Psoas muscle (tissue), 8 donors: ENCODE data around the gene HAGHL. TPM values are rescaled to one million over a fixed set of nuclear protein-coding genes. Genes with fewer than 3 reads are reported as not detected.

Experiments
- ATAC-seq, 4 donors: fragments of 200-7000 bp; cut with Tn5 transposase; one replicate each; pipeline ENCODE4 v1.9.1; 2020; ENCODE audit warnings: moderate library complexity in 3 of 4, mild to moderate bottlenecking in 2 of 4
- DNase-seq, 2 donors: peaks; one replicate each; pipeline ENCODE4 v3.0.0-alpha.2; 2020
- H3K27ac ChIP-seq: fragments of 200-600 bp; one replicate; pipeline ENCODE4 v1.8.0; 2022
- H3K27me3 ChIP-seq, 3 donors: fragments of 200-600 bp in 1 of 3; one replicate each; pipeline versions ENCODE4 v1.6.1 to v1.8.0; 2013 to 2022; ENCODE audit warnings: low read length in 2 of 3, mild to moderate bottlenecking in 2 of 3, moderate library complexity in 1 of 3; ENCODE audit not compliant: insufficient read depth in 3 of 3
- H3K36me3 ChIP-seq, 2 donors: fragments of 200-600 bp in 1 of 2; one replicate each; pipeline versions ENCODE4 v1.6.1 to v1.8.0; 2013 to 2022; ENCODE audit warnings: low read depth in 1 of 2, mild to moderate bottlenecking in 1 of 2, moderate library complexity in 1 of 2; ENCODE audit not compliant: insufficient read depth in 1 of 2
- H3K4me1 ChIP-seq: fragments of 200-600 bp; one replicate; pipeline ENCODE4 v1.8.0; 2022
- H3K4me3 ChIP-seq: fragments of 200-600 bp; one replicate; pipeline ENCODE4 v1.8.0; 2022; ENCODE audit warnings: mild to moderate bottlenecking
- H3K9me3 ChIP-seq: fragments of 200-600 bp; one replicate; pipeline ENCODE4 v1.8.0; 2022
- CTCF ChIP-seq: fragments of 200-600 bp; IDR thresholded peaks from one replicate; pipeline ENCODE4 v1.8.0; 2022; ENCODE audit warnings: antibody characterized with exemption
- WGBS, 3 donors: extraction: QIAGEN DNeasy Blood & Tissue Kit; methylation state at CpG; one replicate each; pipeline versions ENCODE4 v1.1.6 to v1.1.7; 2013; 5-methylcytosine and 5-hydroxymethylcytosine counted together
- intact Hi-C, 2 donors: fragments of 100-400 bp; cut with DNase I; formaldehyde crosslinking; loops; one replicate each; pipeline versions ENCODE4 v1.11.0 to v1.14.2; 2022
- polyA plus RNA-seq, 3 donors: library from polyadenylated mRNA; stranded (reverse); fragments of 200-250 nt; gene quantifications; one replicate each; pipeline ENCODE4 v1.2.3, GENCODE V29; 2013
- total RNA-seq, 4 donors: library from RNA; stranded (reverse); fragmentation: NEBNext Ultra II Directional in 2 of 4; extraction: Animal tissue kit (Norgen Biotek cat#: 25700) in 2 of 4; gene quantifications; one replicate each; pipeline versions ENCODE4 v1.2.1 to v1.2.4, GENCODE V29; 2021 to 2023
- donor health status: healthy with polysubstance abuse.
- donor health status: DM: no; HTN: no; CAD: no; lungs with moderate emphysema.
- donor health status: Bipolar disorder and iron deficiency.
- donor health status: healthy.
- donor health status: DM: yes; HTN: yes; CAD: no.
- donor health status: DM: no; HTN: no; CAD: no.
- donor health status: DM: no; HTN: no; CAD: no.
- donor health status: DM: yes; HTN: yes; CAD: no.

Gene HAGHL
- total and polyA plus RNA-seq, 7 donors: 0.38 to 4.4 (median 0.58) TPM

- peaks cover 0 to 31% (median 8%) of the 10 kb centered on the region in 3 donors for H3K27me3 ChIP-seq
- WGBS, 3 donors: 72 to 75% (median 73%) methylated on average over 39 of the region's 39 CpGs
- no peak for TF ChIP-seq CTCF
- ATAC-seq: no peak
- H3K36me3 ChIP-seq: no peaks in the 10 kb centered on the region
- no peaks in the 10 kb centered on the region for H3K9me3 ChIP-seq
- no peaks in the 10 kb centered on the region for H3K4me1 ChIP-seq
- H3K4me3 ChIP-seq: no peak overlapping the region
- intact Hi-C loops: no loop called here
- H3K27ac ChIP-seq: no peak overlapping the region
- DNase-seq: no peak
These were observed 21.3 kb downstream of the HAGHL start for GRCh38 chr16:747978-748746.

GRCh38 chr16:749010-749409, 22.1 kb downstream of the HAGHL start:
- no peaks in the 10 kb centered on the region for H3K4me1 ChIP-seq
- ATAC-seq: no peak
- intact Hi-C loops: no loop called here
- H3K4me3 ChIP-seq: no peak overlapping the region
- 80 to 90% (median 82%) methylated on average over 6 of the region's 6 CpGs for WGBS, 3 donors
- peaks cover 0 to 36% (median 8%) of the 10 kb centered on the region in 3 donors for H3K27me3 ChIP-seq
- no peaks in the 10 kb centered on the region for H3K36me3 ChIP-seq
- no peak overlapping the region for H3K27ac ChIP-seq
- TF ChIP-seq CTCF: no peak
- no peaks in the 10 kb centered on the region for H3K9me3 ChIP-seq
- no peak for DNase-seq

GRCh38 chr16:750485-750884, 23.6 kb downstream of the HAGHL start:
- Histone ChIP-seq H3K4me3 (no peak overlapping the region), H3K36me3 (no peaks in the 10 kb centered on the region), H3K27me3 (peaks cover 0 to 33% (median 8%) of the 10 kb centered on the region in 3 donors), H3K9me3 (no peaks in the 10 kb centered on the region), H3K4me1 (no peaks in the 10 kb centered on the region), H3K27ac (no peak overlapping the region)
- 54 to 58% (median 56%) methylated on average over 9 of the region's 9 CpGs for WGBS, 3 donors
- intact Hi-C loops: no loop called here
- no peak for DNase-seq
- ATAC-seq: no peak
- TF ChIP-seq CTCF: no peak

- Histone ChIP-seq H3K4me3 (no peak overlapping the region), H3K9me3 (no peaks in the 10 kb centered on the region), H3K27me3 (peaks cover 0 to 38% (median 8%) of the 10 kb centered on the region in 3 donors), H3K4me1 (no peaks in the 10 kb centered on the region), H3K36me3 (no peaks in the 10 kb centered on the region), H3K27ac (no peak overlapping the region)
- no peak for DNase-seq
- no peak for TF ChIP-seq CTCF
- no peak for ATAC-seq
- 44 to 54% (median 45%) methylated on average over 36 to 39 of the region's 39 CpGs for WGBS, 3 donors
- intact Hi-C loops: no loop called here
These were observed 24.5 kb downstream of the HAGHL start for GRCh38 chr16:751152-752006.
